ENCODE data around the gene NEK7.
"Not testable (repeated sequence)": the region's sequence is repeated elsewhere in the genome, so short reads cannot be mapped to it uniquely, and the experiment has no call there.

NEK7 gene

DNA sequence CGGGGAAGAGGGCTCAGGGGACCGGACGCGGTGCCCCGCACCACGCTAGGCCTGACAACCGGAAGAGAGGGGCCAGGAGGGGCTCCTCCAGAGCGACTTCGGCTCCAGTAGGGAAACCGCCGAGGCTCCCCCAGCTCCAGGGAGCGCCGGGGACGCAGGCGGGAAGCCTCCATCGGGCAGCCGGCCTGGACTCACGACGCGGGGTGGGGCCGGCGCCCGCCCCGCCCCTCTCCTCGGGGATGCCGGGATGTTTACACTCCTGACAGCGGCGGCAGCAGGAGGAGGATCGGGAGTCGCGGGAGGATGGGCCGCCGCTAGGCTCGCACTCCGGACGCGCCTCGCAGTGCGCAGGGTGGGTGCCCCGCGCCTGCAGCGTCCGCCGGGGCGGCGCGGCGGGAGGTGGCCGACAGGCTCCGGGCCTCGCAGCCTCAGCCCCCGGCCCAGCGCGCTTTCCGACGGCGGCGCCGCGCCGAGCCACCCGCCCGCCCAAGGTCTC is at the start of gene NEK7:
Gene NEK7, plus strand, starts transcription at position 254 of the 496 bp plus-strand sequence. CDS start 75,583 bp downstream, outside the sequence.
- DNase-seq (ENCODE audit: low read depth in 2 of 2) = peak; percentile 27 to 57

DNA sequence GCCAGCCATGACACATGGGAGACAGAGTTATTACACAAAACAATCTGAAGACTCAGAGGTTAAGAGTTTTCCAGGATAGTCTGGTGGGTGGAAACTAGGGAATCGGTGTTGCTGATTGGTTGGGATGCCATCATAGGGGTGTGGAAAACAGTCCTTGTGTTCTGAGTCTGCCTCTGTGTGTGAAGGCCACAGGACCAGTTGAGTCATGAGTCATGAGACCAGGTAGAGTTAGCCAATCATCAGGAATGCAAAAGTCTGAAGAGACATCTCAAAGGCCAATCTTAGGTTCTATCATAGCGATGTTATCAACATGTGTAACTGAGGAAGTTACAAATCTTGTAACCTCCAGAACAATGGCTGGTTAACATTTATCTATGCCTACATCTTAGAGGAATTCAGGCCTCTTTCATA is 49.7 kb upstream of the NEK7 start:
- DNase-seq (ENCODE audit: low read depth in 2 of 2) = no peak

DNA sequence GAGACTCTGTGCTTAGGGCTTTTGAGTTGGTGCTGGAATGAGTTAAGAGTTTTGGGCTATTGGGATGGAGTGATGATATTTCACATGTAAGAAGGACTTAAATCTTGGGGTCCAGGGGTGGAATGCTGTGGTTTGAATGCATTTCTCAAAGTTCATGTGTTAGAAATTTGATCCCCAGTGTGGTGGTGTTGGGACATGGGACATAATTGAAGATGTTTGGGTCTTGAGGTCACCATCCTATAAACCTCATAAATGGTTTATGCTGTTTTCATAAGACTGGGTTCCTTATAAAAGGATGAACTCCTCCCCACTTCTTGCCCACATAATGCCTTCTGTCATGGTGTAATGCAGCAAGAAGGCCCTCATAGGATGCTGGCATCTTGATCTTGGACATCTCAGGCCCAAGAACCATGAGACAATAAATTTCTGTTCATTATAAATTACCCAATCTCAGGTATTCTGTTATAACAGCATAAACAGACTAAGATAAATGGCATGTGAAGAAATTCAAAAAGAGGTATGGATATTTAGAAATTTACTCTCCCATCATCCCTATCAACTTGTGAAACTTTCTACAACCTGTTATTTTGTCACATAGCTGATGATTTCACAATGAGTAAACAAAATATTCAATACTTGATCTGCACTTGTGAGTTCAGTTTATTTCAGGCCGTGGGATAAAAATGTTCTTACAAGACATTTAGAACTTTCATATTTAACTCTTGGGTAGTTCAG is 48.0 kb upstream of the NEK7 start:
- DNase-seq (ENCODE audit: low read depth in 2 of 2) = no peak

DNA sequence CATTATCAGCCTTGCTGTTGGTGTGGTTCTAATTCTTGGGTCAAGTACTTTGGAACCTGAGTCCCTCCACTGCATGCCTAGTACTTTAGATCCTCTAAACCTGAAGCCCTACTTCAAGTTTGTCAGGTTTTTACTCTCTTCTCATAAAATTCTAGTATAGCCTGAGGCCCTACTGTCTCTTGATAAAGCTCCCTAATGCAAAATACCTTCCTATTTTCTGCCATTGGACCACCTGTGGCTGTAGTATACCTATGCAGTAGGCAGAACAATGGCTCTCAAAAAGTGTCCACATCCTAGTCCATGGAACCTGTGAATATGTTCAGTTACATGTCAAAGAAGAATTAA is 47.5 kb upstream of the NEK7 start:
- no peak for DNase-seq (ENCODE audit: low read depth in 2 of 2)

DNA sequence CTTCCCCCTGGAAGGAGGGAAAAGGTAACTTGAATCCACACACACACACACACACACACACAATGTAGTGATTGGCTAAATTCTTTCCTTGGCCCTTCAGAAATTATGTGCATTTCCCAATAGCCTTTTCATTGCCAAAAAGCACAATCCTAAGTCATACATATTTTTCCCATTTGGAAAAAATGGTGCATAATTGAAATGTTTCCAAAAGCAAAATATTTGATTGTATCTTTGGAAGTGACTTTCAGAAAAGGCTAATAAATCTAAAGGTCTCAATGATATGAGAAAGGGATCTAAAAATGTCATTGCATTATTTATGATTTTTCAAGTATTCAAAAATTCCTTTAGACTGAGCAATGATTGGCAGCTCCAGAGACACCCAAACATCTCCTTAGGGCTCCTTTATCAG is 43.5 kb upstream of the NEK7 start:
- no peak for DNase-seq (ENCODE audit: low read depth in 2 of 2)

DNA sequence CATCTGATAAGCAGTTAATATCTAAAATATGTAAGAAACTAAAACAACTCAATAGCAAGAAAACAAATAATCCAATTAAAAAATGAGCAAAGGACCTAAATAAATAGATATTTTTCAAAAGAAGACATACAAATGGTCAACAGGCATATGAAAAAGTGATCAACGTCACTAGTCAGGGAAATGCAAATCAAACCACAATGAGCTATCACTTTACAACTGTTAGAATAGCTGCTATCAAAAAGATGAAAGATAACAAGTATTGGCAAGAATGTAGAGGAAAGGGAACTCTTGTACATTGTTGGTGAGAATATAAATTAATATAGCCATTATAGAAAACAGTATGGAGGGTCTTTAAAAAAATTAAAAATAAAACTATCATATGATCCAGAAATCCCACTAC is 40.7 kb upstream of the NEK7 start:
- no peak for DNase-seq (ENCODE audit: low read depth in 2 of 2)

DNA sequence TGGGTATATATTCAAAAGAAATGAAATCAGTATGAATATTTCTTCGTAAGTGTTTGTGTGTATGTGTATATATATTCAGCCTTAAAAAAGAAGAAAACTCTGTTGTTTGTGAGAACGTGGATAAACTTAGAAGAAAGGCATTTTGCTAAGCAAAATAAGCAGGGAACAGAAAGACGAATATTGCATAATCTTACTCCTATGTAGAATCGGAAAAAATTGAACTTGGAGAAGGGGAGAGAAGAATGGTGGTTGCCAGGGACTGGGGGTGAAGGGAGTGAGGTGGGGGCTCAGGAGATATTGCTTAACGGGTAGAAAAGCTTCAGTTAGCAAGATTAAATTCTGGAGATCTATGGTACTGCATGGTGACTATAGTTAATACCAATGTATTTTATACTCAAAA is 40.3 kb upstream of the NEK7 start:
- no peak for DNase-seq (ENCODE audit: low read depth in 2 of 2)

DNA sequence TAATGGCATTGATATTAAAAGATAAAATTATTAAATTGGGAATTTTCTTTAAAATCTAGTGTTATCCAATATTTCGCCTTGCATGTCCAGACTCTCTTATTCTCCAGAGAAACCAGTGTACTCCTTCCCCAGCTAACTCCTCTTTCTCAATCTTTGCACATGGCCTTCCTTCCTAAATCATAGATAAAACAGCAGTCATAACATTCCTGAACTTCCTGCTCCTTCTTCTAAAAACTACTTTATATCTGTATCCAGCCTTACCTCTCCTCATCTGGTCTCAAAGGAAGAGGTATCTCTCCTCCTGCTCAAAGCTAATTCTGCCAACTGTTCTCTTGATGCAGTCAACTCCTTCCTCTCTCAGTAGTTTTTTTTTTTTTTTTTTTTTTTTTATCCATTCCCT is 39.5 kb upstream of the NEK7 start:
- DNase-seq (ENCODE audit: low read depth in 2 of 2) = no peak

DNA sequence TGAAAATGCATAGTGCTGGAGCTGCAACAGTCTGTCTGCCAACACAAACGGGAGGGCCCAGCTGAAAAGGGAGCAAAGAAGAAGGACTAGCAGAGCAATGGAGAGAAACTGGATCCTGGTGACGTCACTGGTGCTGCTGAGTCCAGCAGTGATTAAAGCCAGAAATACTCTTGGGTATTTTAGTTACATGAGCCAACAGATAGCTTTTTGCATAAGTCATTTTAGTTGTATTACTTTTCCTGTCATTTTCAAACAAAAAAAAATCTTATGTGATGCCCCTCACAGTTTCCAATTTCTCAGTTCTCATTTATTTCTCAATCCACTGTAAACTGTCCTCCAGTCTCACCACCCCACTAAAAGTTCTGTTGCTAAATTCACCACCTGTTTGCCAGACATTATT is 38.7 kb upstream of the NEK7 start:
- no peak for DNase-seq (ENCODE audit: low read depth in 2 of 2)

DNA sequence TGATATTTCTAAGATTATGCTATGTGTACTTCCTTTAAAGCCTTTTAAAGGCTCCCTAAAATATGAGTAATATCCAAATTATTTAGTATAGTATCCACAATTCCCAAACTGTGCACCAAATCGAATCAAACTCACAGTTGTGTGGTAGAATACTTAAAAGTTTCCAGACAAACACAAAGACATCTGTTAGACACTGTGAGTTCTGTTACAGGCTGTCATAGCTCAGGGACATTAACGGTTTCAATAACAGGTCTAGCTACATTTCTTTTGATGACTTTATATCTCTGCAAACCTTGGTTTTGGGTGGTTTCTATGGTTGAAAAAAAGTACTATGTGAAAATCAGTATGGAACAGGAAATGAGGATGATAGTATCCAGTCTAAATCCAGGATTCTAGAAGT is 36.9 kb upstream of the NEK7 start:
- DNase-seq (ENCODE audit: low read depth in 2 of 2) = no peak

DNA sequence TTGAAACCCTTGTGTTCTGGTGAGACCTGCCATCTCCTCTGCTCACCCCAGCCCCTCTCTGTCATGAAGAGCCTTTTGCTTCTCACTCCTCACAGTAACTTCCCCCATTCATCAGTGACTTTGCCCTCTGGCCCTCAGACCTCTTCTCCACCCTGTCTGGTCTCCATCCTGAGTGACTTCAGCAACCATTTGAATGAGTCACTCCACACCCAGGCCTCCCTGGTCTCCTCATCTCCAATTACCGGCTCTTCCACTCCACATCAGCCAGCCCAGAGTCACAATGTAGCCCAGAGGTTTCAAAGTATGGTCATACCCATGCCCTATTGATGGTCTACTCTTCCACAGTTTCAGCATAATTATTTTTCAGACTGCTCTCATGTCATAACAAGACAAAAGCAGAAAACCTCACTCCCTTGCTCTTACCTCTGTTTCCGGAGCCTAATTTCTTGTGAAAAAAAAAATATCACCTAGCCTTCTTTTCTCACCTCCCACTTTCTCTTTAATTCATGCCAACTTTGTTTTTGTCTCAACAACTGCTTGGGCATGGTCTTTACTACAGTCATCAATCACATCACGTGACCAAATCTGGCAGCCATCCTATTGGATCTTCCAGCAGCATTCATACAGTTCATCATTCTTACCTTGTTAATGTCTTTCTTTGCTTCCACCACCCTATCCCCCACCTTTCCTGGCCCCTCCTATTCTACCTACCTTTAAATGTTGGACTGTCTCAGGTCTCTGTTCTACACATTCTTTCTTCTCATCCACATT is 35.6 kb upstream of the NEK7 start:
- no peak for DNase-seq (ENCODE audit: low read depth in 2 of 2)

DNA sequence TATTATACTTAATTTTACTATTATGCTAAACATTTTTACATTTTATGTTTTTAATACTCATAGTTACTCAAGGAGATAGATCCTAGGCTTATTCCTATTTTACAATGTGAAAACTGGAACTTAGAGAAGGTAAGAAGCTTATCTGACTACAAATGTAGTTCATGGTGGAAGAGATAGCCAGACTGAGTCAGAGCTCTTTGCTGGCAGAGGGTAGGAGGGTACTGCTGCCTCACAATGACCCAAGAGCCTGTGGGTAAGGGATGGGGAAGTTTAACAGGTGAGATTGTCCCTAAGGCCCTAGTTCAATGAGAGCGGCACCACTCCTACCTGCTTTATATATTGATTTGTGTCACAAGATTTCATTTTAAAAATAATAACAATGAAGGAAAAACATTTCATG is 34.1 kb upstream of the NEK7 start:
- no peak for DNase-seq (ENCODE audit: low read depth in 2 of 2)

DNA sequence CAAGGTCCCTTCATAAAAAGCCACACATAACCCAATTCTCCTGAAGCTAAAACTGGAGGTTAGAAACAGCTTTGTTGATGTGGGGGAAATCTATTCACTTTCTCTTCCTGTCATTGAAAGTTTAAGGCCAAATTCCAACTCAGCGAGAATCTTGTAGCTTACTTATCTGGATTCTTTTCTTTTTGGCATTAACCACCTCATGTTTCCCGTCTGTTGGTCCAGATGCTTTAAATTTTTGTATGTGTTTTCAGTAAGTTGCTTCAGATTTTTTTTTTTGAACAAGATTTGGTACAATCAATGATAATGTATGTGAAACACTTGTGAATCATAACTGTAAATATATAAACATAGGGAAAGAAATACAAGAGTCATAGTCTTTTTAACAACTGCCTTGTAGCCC is 33.7 kb upstream of the NEK7 start:
- DNase-seq (ENCODE audit: low read depth in 2 of 2) = no peak

DNA sequence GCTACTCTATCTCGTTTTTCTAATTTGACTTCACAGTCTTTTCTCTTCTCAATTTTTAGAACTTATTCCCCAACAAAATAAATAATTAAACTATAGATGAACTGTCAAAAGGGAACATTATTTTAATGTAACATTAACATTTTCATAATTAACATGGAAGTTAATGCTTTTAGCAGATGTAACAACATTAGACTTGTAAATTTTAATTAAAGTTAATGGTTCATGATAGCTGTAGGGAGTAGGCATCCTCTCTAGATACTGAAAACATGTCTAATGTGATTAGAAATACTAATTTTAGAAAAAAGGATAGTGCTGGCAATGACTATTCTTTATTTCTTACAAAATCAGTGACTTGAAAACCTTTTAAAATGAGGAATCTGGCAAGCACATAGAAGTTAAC is 32.1 kb upstream of the NEK7 start:
- no peak for DNase-seq (ENCODE audit: low read depth in 2 of 2)

DNA sequence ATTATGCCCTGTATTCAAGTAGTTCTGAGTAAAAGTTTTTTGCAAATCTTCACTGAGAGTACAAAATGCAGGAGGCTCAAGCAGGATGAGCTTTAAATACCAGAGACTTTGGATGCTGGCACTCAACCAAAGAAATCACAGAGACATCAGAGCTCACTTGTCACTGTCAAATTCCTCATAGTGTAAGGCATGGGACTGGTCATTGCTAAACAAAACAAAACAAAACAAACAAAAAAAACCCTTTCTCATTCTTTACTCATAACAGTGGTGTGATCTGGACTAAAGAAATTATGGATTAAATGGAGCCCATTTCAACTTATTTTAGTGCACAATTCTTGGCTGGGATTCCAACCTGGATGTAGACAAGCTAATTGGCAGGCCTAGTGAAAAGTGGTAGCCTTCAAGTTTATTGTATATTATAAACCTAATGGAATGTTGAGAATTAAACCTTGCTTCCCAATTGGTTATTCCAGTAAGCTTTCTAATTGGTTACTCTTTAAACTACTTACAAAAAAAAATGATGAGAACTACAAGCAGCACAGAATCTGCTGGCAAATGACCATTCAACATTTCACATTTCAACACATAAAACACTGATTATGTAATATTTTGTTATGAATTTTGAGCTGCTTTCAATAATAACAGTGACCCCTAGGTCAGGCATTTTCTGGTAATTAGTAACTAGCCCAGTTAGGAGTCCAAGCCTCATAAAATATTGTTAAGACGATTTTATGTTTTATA is 30.6 kb upstream of the NEK7 start:
- DNase-seq (ENCODE audit: low read depth in 2 of 2) = no peak

DNA sequence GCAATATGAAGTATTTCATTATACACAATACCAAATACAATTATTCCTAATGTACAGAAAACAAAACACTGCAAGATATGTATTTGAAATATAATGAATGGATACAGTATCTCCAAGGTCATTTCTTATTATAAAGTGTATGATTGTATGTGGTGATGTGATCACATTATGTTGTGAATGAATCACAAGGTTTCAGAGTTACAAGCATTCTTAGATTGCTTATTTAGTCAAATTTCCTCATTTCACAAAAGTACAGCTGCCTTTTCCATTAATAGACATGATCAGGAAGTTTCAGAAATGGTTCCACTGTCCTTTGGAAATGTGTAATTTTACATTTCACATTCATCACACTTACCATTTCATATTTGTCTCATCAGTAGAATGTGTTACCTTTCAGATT is 28.3 kb upstream of the NEK7 start:
- no peak for DNase-seq (ENCODE audit: low read depth in 2 of 2)

DNA sequence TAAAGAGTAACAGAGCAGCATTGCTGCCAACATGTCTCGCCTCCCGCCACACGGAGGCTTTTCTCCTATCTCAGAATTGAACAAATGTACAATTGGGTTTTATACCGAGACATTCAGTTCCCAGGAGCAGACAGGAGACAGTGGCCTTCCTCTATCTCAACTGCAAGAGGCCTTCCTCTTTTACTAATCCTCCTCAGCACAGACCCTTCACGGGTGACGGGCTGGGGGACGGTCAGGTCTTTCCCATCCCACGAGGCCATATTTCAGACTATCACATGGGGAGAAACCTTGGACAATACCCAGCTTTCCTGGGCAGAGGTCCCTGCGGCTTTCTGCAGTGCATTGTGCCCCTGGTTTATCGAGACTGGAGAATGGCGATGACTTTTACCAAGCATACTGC is 26.7 kb upstream of the NEK7 start:
- not testable (repeated sequence) for DNase-seq (ENCODE audit: low read depth in 2 of 2)

DNA sequence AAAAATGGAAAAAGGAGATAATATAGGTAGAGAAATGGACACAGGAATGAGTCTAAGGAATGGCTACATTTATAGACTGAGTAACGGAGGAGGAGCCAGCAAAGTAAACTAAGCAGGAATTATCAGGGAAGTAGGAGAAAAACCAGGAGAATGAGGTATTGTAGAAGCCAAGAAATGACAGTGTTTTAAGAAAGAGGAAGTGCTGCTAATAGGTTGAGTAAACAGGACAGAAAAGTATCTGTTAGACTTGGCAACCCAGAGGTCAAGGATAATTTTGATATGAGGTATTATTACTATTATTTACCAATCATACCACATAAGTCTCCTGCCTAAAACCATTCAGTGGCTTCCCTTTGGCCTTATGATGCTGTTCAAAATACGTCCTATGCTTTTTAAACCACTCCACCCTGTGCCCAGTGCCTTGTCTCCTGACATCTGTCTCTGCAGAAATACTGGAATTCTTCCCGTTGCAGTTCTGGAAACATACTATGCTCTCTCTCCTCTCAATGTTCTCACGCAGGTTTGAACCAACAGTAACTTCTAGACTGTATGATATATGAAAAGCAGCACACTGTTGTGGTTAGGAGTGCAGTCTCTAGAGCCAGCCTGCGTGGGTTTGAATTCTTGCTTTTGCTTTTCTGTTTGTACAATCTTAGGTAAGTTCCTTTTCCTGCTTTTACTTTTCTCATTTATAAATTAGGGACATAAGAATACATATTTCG is 24.6 kb upstream of the NEK7 start:
- no peak for DNase-seq (ENCODE audit: low read depth in 2 of 2)

DNA sequence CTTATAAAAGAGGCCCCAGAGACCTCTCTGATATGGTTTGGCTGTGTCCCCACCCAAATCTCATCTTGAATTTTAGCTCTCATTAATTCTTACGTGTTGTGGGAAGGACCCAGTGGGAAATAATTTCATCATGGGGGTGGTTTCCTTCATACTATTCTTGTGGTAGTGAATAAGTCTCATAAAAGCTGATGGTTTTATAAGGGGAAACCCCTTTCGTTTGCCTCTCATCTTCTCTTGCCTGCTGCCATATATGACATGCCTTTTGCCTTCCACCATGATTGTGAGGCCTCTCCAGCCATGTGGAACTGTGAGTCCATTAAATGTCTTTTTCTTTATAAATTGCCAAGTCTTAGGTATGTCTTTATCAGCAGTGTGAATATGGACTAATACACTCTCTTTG is 22.5 kb upstream of the NEK7 start:
- no peak for DNase-seq (ENCODE audit: low read depth in 2 of 2)

DNA sequence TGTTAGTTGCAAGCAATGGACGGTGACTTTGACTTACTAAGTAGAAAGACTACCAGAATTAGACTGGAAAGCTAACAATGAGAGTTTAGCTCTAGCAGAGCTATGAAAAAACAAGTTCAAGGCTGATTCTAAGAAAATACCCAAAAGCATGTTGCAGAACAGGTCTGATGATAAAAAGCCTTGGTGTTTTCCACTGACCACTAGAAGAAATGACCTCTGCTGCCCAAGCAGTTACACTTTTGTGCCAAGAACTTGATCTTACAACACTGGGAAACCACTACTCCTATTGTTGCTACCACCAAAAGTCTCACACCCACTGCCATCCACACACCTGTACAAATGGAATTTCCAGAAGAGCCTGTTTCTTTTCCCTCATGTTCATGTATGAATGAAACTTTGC is 21.4 kb upstream of the NEK7 start:
- no peak for DNase-seq (ENCODE audit: low read depth in 2 of 2)

DNA sequence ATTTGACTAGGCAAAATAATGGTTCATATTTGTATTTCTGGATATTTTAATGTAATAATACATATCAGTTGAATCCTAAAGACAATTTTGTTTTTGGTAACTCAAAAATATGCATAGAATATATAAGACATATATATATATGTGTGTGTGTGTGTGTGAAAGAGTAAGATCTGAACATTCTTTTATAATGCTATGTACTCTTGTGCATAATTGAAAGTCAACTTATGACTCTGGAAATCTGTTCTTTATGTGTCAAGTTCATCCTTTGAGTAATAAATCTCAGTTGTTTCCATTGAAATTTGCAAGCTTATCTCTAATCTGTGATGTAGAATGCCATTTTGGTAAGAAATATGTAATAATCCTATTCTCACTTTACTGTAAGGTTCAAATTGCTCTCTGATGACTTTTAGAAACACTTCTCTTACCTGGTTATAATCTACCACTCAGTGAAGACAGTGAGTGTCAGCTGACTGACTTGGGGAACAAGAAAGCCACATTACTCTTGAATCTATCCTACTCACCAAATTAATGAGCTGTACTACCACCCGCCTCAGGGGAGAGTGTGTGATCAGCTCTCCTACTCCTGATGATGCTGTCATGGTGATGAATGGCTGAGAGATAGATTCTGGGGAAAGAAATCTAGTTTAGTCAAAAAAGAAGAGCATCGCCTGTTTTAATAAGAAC is 15.0 kb upstream of the NEK7 start:
- DNase-seq (ENCODE audit: low read depth in 2 of 2) = no peak
